WTC11 (cell line): Measurements from ENCODE around the gene PPP2R3C.

Experiments
- GABPB1 ChIP-seq: sonication (generic); formaldehyde crosslinking; IDR thresholded peaks from 2 replicates; pipeline ENCODE4 v1.8.1; 2023; ENCODE audit warnings: mild to moderate bottlenecking, missing genetic modification reagents
- IRF2 ChIP-seq: sonication (generic); formaldehyde crosslinking; IDR thresholded peaks from 2 replicates; pipeline ENCODE4 v1.8.0; 2022; ENCODE audit warnings: low read depth, missing genetic modification reagents, borderline replicate concordance
- TF ChIP-seq, protein P1 (sequence below): fragments of 250-450 bp; sonication (Bioruptor Pico); conservative IDR thresholded peaks from 2 replicates; pipeline ENCODE4 v1.9.0; 2021; ENCODE audit warnings: mild to moderate bottlenecking
- TF ChIP-seq, protein P2 (sequence below): sonication (generic); formaldehyde crosslinking; IDR thresholded peaks from 2 replicates; pipeline ENCODE4 v1.8.0; 2022; ENCODE audit warnings: mild to moderate bottlenecking, missing genetic modification reagents
- TF ChIP-seq, protein P3 (sequence below): fragments of 200-600 bp; IDR thresholded peaks from 2 replicates; pipeline ENCODE4 v1.8.0; 2022; ENCODE audit warnings: antibody characterized with exemption
- TF ChIP-seq, protein P4 (sequence below): sonication (generic); formaldehyde crosslinking; IDR thresholded peaks from 2 replicates; pipeline ENCODE4 v1.8.0; 2022; ENCODE audit warnings: mild to moderate bottlenecking, missing genetic modification reagents
- TF ChIP-seq, protein P5 (sequence below): sonication (generic); formaldehyde crosslinking; IDR thresholded peaks from 2 replicates; pipeline ENCODE4 v1.8.1; 2023; ENCODE audit warnings: mild to moderate bottlenecking, missing genetic modification reagents
- TF ChIP-seq, protein P6 (sequence below): sonication (generic); formaldehyde crosslinking; IDR thresholded peaks from 2 replicates; pipeline ENCODE4 v1.8.1; 2023; ENCODE audit warnings: mild to moderate bottlenecking, moderate library complexity, missing genetic modification reagents

DNA sequence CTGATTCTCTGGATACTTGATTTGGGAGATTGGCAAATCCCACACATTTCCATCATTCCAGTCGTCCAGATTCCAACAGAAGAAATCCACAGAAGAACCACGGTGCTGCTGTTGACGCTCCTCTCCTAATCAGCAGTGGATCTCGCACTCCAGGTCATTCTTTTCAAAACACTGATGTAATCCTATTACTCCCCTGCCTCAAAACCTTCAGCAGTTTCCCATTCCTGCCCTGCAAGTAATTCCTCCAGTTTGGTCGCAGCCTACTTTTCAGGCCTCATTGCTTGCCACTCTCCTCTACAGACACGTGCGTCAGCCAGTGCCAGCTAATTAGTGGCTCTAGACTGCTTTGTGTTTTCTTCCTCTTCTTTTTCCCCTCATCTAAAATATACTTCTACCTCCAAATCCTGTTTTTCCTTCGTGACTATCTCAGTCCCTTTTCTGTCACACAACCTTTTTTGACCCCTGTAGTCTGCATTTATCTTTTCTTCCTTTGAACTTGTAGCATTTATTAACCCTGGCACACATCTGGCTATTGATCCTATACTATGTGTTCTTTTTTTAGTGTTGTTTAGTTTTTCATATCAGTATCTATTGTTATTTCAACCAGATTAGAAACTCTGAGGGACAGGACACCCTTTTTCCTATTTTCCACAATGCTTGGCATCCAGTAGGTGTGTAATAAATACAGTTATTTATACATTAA is 37.3 kb upstream of the PPP2R3C start:
- TF ChIP-seq, protein P1, sequence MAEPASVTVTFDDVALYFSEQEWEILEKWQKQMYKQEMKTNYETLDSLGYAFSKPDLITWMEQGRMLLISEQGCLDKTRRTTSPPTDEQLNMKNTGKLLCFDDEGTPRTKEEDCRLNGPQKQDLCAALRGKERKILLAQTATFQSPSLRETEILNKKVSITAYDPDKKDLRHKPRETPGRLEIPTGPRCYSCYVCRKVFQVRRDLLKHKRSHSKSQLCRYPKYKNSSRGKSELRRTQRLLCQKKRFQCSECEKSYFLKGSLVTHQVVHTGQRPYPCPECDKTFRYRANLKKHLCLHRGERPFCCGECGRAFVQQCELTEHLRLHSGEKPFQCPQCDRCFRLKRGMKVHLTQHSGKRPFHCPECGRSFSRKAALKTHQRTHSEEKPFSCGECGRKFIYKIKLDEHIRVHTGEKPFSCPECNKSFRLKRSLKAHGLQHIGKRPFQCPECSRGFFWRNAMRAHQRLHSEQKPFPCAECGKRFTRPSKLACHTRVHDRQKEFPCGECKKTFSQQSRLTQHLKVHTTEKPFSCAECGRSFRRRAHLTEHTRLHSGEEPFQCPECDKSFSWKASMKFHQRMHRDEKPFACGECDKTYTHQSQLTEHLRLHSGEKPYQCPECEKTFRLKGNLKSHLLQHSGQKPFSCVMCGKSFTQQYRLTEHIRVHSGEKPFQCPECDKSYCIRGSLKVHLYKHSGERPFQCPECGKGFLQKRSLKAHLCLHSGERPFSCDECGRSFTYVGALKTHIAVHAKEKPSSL: no peak
- no peak; the same call in 1 of the 2 replicates for TF ChIP-seq GABPB1 (CRISPR knock-in tag)
- TF ChIP-seq, protein P2, sequence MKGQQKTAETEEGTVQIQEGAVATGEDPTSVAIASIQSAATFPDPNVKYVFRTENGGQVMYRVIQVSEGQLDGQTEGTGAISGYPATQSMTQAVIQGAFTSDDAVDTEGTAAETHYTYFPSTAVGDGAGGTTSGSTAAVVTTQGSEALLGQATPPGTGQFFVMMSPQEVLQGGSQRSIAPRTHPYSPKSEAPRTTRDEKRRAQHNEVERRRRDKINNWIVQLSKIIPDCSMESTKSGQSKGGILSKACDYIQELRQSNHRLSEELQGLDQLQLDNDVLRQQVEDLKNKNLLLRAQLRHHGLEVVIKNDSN (CRISPR knock-in tag): no peak
- TF ChIP-seq, protein P3, sequence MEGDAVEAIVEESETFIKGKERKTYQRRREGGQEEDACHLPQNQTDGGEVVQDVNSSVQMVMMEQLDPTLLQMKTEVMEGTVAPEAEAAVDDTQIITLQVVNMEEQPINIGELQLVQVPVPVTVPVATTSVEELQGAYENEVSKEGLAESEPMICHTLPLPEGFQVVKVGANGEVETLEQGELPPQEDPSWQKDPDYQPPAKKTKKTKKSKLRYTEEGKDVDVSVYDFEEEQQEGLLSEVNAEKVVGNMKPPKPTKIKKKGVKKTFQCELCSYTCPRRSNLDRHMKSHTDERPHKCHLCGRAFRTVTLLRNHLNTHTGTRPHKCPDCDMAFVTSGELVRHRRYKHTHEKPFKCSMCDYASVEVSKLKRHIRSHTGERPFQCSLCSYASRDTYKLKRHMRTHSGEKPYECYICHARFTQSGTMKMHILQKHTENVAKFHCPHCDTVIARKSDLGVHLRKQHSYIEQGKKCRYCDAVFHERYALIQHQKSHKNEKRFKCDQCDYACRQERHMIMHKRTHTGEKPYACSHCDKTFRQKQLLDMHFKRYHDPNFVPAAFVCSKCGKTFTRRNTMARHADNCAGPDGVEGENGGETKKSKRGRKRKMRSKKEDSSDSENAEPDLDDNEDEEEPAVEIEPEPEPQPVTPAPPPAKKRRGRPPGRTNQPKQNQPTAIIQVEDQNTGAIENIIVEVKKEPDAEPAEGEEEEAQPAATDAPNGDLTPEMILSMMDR: no peak
- TF ChIP-seq, protein P4, sequence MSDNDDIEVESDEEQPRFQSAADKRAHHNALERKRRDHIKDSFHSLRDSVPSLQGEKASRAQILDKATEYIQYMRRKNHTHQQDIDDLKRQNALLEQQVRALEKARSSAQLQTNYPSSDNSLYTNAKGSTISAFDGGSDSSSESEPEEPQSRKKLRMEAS (CRISPR knock-in tag): no peak
- no peak for TF ChIP-seq IRF2
- TF ChIP-seq, protein P5, sequence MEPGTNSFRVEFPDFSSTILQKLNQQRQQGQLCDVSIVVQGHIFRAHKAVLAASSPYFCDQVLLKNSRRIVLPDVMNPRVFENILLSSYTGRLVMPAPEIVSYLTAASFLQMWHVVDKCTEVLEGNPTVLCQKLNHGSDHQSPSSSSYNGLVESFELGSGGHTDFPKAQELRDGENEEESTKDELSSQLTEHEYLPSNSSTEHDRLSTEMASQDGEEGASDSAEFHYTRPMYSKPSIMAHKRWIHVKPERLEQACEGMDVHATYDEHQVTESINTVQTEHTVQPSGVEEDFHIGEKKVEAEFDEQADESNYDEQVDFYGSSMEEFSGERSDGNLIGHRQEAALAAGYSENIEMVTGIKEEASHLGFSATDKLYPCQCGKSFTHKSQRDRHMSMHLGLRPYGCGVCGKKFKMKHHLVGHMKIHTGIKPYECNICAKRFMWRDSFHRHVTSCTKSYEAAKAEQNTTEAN (CRISPR knock-in tag): no peak
- TF ChIP-seq, protein P6, sequence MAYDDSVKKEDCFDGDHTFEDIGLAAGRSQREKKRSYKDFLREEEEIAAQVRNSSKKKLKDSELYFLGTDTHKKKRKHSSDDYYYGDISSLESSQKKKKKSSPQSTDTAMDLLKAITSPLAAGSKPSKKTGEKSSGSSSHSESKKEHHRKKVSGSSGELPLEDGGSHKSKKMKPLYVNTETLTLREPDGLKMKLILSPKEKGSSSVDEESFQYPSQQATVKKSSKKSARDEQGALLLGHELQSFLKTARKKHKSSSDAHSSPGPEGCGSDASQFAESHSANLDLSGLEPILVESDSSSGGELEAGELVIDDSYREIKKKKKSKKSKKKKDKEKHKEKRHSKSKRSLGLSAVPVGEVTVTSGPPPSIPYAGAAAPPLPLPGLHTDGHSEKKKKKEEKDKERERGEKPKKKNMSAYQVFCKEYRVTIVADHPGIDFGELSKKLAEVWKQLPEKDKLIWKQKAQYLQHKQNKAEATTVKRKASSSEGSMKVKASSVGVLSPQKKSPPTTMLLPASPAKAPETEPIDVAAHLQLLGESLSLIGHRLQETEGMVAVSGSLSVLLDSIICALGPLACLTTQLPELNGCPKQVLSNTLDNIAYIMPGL (CRISPR knock-in tag): no peak
